NCI-H2029 (cell line): ENCODE measurements around the gene CASP4.
"Not testable (repeated sequence)": the region's sequence is repeated elsewhere in the genome, so short reads cannot be mapped to it uniquely, and the experiment has no call there.

Source experiments
- DNase-seq: peaks from one replicate; lab custom pipeline; 2025; lab: John Stamatoyannopoulos, UW

Gene CASP4

DNA sequence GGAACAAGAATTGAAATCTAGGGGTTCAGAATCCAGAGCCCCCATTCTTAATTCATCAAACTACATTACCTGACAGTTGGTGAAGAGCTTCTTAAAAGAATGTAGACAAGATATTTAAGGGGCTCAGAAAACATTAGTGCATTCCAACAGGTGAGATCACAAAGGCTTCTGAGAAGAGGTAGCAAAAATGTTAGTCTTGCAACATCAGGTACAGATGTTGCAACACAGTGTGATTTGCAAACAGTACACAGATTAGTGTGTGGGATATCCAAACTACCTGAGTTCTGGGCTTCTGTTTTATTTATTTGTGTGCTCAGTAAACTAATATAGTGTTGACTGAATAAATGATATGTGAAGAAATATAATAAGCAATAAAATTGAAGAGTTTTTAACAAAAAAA, 11.8 kb downstream of the CASP4 start:
- DNase-seq: no peak

DNA sequence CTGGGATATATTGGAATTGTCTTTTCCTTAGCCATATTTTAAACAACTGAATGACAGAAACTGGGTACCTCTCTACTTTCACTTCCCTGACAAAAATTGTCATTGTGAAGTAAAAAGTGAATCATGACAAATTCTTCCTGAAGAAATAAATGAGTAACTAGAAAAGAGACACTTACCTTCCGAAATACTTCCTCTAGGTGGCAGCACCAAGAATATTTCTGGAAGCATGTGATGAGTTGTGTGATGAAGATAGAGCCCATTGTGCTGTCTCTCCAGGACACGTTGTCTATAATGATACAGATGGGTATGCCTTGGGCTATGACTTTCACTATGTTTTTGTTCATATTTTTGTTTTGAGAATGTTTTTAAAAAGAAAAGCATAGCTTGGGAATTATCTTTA, 21.5 kb downstream of the CASP4 start:
- peak; percentile 8 for DNase-seq

DNA sequence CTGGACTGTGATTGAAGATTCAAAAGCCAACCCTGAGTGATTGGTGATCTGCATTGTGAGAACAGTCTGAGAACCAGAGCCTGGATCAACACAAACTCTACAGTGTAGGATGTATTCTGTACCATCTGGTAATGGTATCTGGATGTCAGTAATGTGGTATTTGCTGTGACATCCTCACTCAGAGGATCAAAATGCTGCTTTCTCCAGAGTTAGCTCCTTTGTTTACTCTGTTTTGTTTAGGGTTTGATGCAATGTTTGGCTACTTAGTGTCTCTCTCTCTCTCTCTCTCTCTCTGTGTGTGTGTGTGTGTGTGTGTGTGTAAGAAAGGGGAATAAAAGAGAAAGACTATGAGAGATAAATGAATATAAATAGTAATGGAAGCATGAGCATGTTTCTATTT, 24.3 kb downstream of the CASP4 start:
- DNase-seq: no peak

DNA sequence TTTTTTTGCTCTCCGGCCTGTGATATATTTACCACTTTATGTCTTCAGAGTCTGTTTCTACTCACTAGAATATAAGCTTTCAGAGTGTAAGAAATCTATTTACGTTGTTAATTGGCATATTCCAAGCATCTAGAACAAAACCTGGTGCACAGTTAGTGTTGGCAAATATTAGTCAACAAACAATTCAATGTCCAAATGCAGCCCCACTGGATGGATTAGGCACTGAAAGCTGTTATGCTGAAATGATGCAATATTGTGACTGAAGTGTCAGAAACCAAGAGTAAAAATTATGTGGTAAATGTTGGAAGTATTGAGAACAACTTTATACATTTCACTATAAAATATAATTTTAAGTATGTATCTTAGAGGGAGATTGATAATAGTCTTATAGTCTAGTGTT, 24.8 kb downstream of the CASP4 start:
- DNase-seq: no peak

DNA sequence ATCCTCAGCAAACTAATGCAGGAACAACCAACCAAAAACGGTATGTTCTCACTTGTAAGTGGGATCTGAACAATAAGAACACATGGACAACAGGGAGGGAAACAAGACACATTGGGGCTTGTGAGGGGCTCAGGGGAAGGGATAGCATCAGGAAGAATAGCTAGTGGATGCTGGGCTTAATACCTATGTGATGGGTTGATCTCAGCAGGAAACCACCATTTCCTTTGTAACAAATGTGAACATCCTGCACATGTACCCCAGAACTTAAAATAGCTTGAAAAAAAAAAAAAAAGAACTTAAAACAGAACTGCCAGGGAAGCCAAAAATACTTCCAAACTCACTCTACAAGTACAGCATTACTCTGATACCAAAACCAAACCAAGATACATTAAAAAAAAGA, 33.8 kb downstream of the CASP4 start:
- DNase-seq: no peak

DNA sequence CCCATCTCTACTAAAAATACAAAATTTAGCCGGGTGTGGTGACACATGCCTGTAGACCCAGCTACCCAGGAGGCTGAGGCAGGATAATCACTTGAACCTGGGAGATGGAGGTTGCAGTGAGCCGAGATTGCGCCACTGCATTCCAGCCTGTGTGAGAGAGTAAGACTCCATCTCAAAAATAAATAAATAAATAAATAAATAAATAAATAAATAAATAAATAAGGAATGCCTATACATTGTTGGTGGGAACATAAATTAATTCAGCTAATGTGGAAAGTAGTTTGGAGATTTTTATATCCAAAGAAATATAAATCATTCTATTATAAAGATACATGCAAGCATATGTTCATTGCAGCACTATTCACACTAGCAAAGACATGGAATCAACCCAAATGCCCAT, 34.3 kb downstream of the CASP4 start:
- DNase-seq: not testable (repeated sequence)

DNA sequence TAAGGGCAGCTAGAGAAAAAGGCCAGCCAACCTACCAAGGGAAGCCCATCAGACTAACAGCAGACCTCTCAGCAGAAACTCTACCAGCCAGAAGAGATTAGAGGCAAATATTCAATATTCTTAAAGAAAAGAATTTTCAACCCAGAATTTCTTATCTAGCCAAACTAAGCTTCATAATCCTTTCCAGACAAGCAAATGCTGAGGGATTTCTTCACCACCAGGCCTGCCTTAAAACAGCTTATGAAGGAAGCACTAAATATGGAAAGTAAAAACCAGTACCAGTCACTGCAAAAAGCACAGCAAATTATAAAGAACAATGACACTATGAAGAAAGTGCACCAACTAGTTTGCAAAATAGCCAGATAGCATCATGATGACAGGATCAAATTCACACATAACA, 39.6 kb downstream of the CASP4 start:
- DNase-seq: no peak

DNA sequence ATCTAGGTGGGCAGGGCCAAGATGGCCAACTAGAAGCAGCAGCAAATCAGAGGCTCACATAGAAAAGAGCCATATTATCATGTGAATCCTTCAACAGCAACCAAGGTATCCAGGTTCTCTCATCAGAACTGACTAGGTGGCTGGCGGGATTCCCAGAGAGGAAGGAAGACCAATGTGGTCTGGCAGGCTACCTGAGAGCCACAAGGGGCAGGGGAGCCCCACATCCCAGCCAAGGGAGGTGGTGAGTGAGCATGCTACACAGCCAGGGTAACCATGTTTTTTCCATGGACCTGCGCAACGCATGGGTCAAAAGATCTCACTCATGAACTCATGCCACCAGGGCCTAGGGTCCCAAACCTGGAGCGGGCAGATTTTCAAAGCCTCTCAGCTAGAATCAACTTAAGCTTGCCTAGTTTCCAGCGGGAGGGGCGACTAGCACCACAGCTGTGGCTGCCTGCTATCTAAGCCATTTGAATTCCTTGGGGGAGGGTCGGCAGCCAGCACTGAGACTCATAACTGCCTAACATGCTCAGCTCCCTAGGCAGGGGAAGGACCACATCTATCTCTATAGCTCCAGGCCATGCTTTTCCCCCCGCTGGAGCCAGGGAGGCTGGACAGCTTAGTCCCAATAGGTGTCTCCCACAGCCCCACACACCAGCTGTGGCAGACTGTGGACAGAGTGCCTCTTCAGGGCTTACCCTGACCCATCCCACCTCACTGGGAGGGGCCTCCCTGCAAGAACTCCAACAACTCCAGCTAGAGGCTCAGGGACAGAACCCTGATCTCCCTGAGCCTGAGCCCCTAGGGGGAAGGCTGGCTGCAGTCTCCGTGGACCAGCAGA, 41.4 kb downstream of the CASP4 start:
- no peak for DNase-seq

DNA sequence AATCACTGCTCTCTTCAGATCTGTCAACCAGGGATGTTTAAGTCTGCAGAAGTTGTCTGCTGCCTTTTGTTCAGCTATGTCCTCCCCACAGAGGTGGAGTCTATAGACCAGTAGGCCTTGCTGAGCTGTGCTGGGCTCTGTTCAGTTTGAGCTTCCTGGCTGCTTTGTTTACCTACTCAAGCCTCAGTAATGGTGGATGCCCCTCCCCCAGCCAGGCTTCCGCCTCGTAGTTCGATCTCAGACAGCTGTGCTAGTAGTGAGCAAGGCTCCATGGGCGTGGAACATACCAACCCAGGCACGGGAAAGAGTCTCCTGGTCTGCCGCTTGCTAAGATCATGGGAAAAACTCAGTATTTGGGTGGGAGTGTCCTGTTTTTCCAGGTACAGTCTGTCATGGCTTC, 42.5 kb downstream of the CASP4 start:
- DNase-seq: no peak

DNA sequence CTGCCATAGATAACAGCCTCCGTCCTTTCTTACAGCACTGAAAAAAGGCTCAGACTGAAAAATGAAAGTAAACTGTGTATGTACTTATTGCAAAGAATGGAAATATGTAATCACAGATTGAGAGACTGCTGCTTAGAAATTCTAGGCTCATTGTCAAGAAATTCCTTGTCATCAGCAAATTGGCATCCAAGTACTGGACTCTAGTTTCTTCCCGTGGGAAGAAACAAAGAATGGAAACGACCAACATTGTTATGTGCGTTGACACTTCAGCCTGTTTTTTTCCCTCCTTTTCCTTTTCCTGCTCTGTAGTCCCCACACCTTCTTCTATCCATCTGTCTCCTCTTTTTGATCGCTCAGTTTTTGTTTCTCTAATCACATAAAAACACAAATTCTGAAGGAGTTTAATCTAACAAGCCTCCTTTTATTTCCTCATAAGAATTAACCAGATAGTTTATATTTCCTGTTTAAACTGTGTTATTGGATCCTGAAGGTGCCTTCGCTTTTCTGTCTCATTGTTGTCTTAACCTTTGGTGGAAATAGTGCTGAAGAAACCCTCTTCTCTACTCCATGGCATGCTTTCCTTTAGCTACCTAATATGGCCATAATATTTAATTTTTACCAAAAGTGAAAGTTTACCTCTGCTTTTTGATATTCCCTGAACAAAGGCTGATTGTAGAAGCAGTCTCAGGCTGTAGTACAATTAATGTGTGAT, 50.1 kb downstream of the CASP4 start:
- DNase-seq: peak; percentile 13

DNA sequence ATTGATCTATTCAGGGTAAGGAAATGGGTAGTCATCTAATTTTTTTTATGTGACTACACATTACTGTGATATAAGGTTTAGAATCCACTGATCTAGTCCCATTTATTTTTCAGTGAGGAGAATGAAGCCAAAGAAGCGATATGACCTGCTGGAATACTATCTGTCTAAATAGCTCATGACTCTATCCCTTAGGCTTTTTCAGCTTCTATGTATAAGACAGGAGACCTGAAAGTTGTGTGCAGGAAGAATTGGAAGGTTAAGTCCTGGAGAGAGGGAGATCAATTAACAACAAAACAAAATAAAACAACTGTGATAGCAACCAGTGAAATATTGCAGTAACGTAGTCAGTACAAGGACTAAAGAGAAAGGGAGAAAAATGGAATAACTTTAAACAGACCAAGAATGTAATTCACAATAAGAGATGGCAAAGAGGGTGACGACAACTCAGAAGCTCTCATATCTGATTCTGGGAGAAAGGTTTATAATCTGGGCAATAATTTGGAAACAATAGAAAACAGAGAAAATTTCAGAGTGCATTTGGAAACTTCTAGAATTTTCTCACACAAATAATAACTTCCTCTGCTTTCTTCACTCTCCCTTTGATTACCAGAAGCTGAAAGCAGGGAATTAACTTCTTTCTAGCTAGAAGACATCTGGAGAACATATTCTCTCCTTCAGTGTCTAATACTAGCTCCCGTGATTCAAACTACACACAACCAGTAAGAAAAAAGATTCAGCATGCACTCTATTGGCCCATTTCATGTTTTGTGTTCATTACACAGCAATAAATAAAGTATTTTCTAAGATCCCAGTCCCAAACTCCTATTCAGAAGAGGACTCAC, 50.9 kb downstream of the CASP4 start:
- no peak for DNase-seq

DNA sequence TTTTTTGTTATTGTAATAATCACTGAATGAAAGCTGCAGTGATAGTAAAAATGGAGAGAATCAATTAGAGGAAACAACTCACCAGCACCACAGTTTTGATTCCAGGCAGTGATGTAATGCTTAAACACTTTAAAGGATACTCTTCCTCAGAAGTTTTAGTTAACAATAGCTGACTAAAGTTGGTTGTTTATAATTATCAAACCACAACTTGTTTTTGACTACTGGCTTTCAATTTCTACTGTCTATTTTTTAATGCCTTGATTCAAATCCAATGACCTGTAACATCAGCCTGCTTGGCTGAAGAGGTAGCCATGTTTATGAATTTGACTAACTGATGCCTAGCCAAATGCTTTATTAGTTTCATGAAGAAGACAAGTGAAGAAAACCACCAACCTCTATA, 51.9 kb downstream of the CASP4 start:
- DNase-seq: no peak

DNA sequence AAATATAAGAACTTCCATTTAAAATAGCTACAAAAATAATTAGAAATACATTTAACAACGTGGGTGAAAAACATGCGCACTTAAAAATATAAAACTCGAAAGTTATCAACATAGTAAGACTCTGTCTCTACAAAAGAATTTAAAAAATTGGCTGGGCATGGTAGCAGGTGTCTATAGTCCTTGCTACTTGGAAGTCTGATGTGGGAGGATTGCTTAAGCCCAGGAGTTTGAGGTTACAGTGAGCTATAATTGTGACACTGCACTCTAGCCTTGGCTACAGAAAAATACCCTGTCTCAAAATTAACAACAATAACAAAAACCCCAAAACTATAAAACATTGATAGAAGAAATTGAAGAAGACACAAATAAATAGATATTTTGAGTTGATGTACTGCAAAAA, 56.3 kb downstream of the CASP4 start:
- no peak for DNase-seq

DNA sequence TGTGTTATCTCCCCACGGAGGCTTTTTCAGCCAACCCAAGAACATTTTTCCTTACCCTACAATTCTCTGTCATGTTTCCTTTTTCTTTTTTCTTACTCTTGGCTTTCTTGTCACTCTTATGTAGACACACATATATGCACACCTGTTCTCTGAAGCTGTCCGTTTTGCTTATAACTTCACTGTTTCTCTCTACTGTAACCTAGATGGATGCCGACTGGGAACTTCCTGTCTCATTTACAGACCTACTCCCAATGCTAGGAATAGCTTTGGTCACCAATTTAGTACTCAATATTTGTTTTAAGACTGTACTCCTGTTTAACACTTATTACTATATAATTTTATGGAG, 60.2 kb downstream of the CASP4 start:
- no peak for DNase-seq

DNA sequence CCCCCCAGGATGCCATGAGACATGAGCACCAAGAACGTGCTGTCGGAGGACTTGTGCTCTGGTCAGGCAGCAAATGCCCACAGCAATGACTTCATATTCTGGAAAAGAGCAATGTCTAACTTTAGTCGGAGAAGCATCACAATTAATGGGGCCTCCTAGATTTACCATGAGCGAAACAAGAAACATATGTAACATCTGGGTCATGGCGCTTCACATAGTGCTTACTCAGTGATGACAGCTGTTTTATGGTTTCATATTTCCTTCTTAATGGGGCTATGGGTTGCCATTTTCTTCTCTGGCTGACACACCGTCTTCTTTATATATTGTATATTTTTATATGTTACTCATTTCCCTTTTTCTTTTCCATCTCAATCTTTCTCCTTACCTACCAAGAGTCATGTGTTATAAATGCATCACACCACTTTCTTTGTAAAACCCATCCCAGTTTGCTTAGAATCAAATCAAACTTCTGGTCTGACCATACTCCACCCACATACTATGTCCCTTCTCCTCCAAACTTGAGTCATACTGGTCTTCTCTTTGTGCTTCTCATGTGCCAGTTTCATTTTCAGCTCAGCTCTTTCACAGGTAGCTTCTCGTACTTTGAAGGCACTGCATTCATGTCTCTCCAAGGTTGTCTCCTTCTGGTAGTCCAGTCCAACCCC, 60.7 kb downstream of the CASP4 start:
- no peak for DNase-seq

DNA sequence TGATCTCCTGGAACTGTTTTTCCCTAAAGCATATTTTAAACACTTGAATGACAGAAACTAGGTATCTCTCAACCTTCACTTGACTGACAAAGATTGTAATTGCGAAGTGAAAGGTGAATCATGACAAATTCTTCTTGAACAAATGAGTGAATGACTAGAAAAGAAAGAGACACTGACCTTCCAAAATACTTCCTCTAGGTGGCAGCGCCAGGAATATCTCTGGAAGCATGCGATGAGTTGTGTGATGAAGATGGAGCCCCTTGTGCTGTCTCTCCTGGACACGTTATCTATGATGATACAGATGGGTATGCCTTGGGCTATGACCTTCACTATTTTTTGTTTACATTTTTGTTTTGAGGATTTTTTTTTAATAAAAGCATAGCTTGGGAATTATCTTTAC, 63.1 kb downstream of the CASP4 start:
- no peak for DNase-seq

DNA sequence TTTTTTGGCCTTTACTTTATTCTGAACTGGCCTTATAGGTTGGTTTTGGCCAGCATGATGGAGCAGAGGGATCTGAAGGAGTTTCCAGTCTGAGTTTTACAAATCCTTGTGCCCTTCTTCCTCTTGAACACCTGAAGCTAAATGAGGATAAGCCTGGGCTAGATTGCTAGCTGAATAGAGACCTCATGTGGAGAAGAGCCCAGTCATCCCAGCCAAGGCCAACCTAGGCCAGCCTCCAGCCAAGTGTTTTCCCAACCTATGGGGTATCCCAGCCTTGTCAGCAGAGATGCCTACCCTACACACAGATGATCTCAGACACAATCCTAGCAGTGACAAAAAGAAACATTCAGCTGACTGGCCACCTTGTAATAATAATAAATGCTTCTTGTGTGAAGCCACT, 69.1 kb downstream of the CASP4 start:
- DNase-seq: no peak

DNA sequence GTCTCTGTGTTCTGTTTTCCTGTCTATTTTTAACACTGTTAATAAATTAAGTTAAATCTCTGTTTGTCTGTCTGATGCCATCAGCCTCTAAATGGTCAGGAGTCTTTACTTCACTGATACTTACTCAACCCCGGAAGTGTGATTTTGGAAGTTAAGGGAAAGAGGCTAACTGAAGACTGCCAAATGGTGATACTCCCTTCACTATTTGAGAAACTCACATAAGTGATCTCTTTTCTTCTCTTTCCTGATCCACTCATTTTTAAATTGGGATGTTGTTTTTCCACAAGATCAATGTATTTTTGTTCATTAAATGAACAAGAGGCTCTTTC, 69.7 kb downstream of the CASP4 start:
- no peak for DNase-seq

DNA sequence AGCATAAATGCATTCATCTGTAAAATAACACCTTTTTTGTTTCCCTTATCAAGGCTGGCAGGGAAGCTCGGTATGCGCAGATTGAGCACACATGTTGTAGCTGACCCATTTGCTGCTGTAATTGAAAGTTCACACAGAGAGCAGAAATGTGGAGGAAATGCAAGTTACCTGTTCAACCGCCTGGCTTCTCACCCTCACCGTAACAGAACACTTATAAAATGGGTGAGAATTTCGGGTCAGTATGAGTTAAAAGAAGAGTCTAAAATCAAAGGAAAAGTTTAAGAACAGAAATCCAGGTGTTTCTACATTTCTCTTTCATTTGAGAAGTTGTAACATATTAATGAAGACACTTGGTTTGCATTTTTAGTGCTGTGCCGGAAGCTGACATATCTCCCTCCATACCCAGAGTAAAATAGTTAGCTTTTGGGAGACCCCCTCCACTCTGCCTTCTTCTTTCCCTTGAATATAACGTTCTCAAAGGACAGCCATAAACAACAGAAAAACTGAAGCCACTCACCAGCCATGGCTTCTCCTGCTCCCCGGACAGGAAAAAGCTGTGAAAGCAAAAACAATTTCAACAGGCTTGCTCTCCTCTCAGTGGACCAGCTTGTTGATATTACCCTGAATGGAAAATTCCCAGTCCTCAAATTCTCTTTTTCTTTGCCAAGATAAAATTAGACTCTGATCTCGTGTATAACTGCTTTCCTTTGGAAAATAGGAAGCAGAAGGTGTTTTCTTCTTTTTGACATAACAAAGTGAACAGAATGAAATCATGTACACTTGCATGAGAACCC, 70.3 kb downstream of the CASP4 start, which contains the start of gene CASP12:
TSS of gene CASP12 (minus strand) at position 570 of the 794 bp plus-strand sequence.
- DNase-seq: no peak

DNA sequence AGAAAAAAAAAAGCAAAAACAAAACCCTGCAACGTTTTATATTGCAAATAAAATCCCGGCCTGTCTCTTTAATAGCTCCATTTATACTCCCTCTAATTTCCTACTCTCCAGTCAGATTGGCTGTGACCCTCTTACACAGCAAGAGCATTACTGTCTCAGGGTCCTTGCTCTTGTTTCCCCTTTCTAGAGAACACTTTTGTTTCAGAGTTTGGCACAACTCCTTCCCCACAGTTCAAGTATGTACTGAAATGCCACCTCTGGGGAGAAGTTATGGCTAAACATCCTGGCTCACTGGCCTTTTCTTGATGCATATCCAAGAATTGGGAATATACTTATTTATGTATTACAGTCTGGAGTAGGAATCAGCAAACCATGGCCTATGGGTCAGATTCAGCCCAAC, 72.7 kb downstream of the CASP4 start:
- DNase-seq: no peak

DNA sequence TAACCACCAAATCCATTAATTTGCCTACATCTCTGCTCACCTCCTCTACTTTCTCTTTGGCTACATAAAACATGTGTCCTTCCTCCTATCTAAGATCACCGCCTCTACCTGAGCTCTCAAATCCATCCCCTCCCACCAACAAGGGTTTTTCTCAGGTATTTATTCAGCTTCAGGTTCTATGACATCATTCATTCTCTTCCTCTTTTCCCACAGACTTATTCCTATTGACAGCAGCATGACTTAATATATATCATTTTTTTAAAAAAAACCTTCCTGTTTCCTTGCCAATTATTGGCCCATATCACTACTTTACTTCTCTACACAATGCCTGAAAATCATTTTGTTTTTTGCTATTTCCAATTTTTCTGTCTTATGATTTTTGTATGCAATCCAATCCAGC, 74.5 kb downstream of the CASP4 start:
- DNase-seq: no peak
